ENCODE results near the gene FAM234B. TPM values are rescaled to one million over a fixed set of nuclear protein-coding genes. Genes with fewer than 3 reads are reported as not detected.

Gene FAM234B
- total and polyA plus RNA-seq, 2 experiments from 2014 or later, result 9.5 to 21.1 TPM

DNA sequence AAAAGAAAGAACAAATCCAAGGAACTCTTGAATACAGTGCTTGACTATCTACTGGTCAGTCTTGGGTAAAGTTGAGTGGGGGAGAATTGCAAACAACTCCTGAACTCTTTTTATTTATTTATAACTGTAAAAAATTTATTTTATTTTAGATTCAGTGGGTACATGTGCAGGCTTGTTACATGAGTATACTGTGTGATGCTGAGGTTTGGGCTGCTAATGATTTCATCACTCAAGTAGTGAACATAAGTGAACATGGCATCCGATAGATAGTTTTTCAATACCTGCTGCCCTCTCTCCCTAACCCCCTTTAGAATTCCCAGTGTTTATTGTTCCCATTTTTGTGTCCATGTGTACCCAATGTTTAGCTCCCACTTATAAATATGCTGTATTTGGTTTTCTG is 62.5 kb downstream of the FAM234B start:
- Mint-ChIP-seq H3K27me3 (ENCODE audit: insufficient read depth, low read depth, poor library complexity) (peaks cover 2% of the 10 kb centered on the region), H3K36me3 (ENCODE audit: low read depth) (peaks cover 6% of the 10 kb centered on the region; the same call in 2 of the 3 replicates), H3K4me1 (peaks cover 14% of the 10 kb centered on the region), H3K27ac (no peak overlapping the region), H3K4me3 (no peak overlapping the region), H3K9me3 (peaks cover 11% of the 10 kb centered on the region; the same call in 2 of the 3 replicates)
- no peak for DNase-seq (ENCODE audit: low spot score)
- Histone ChIP-seq H3K79me2 (replicated peaks; ENCODE audit: insufficient read depth) (no peaks in the 10 kb centered on the region), H3K36me3 (ENCODE audit: insufficient read depth) (no peaks in the 10 kb centered on the region), H3K27ac (ENCODE audit: low read depth) (no peak overlapping the region), H3F3A (replicated peaks; ENCODE audit: low read depth) (peaks cover 7% of the 10 kb centered on the region; the same call in 1 of the 2 replicates), H3K4me3 (no peak overlapping the region), H3K9me2 (ENCODE audit: insufficient read depth) (no peaks in the 10 kb centered on the region; the same call in 1 of the 2 replicates), H3K4me1 (ENCODE audit: insufficient read depth) (peaks cover 14% of the 10 kb centered on the region; the same call in 1 of the 2 replicates), H4K20me1 (replicated peaks; ENCODE audit: insufficient read depth) (no peaks in the 10 kb centered on the region), H2AFZ (no peak overlapping the region), H3K27me3 (ENCODE audit: insufficient read depth) (no peaks in the 10 kb centered on the region), H3K4me2 (no peak overlapping the region)
- no peak for ATAC-seq
- TF ChIP-seq CREB1 (CRISPR knock-in tag; IDR thresholded peaks at IDR 0.05; ENCODE audit: low read depth) (no peak), EZH2 (IDR thresholded peaks at IDR 0.05; ENCODE audit: low read depth, unreplicated experiment) (no peak)

DNA sequence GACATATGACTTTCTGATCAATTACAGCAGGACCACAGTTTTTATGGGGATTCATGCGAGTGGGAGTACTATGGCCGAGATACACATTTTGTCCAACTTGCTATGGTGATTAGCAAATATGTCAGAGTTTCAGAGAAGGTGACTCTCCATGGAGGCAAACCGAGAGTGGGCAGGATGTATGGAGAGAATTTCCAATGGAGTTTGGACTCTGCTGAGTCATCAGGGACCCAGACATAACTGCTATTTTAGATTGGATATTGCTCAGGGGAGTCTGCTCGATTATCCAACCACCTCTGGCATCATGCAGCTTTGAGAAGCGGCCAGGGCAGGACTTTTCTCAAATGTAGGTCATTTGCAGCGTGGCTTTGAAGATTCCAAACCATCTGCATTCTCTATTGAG is 68.8 kb downstream of the FAM234B start:
- Mint-ChIP-seq H3K36me3 (ENCODE audit: low read depth) (peaks cover 9% of the 10 kb centered on the region), H3K4me1 (peaks cover 25% of the 10 kb centered on the region), H3K4me3 (no peak overlapping the region), H3K9me3 (peaks cover 18% of the 10 kb centered on the region; the same call in 2 of the 3 replicates), H3K27ac (no peak overlapping the region), H3K27me3 (ENCODE audit: insufficient read depth, low read depth, poor library complexity) (peaks cover 6% of the 10 kb centered on the region)
- H3K4me1 ChIP-seq (ENCODE audit: insufficient read depth), result peaks cover 31% of the 10 kb centered on the region
- DNase-seq (ENCODE audit: low spot score) (no peak), ATAC-seq (no peak)
- no peaks in the 10 kb centered on the region for H3F3A ChIP-seq (replicated peaks; ENCODE audit: low read depth)
- H3K79me2 ChIP-seq (replicated peaks; ENCODE audit: insufficient read depth), result no peaks in the 10 kb centered on the region
- H3K9me2 ChIP-seq (ENCODE audit: insufficient read depth), result no peaks in the 10 kb centered on the region; the same call in 1 of the 2 replicates
- no peak overlapping the region for H3K4me3 ChIP-seq
- H4K20me1 ChIP-seq (replicated peaks; ENCODE audit: insufficient read depth), result no peaks in the 10 kb centered on the region
- no peak overlapping the region for H3K4me2 ChIP-seq
- no peak overlapping the region for H3K27ac ChIP-seq (ENCODE audit: low read depth)
- no peak overlapping the region for H2AFZ ChIP-seq
- TF ChIP-seq EZH2 (IDR thresholded peaks at IDR 0.05; ENCODE audit: low read depth, unreplicated experiment), result no peak
- TF ChIP-seq, protein P1, sequence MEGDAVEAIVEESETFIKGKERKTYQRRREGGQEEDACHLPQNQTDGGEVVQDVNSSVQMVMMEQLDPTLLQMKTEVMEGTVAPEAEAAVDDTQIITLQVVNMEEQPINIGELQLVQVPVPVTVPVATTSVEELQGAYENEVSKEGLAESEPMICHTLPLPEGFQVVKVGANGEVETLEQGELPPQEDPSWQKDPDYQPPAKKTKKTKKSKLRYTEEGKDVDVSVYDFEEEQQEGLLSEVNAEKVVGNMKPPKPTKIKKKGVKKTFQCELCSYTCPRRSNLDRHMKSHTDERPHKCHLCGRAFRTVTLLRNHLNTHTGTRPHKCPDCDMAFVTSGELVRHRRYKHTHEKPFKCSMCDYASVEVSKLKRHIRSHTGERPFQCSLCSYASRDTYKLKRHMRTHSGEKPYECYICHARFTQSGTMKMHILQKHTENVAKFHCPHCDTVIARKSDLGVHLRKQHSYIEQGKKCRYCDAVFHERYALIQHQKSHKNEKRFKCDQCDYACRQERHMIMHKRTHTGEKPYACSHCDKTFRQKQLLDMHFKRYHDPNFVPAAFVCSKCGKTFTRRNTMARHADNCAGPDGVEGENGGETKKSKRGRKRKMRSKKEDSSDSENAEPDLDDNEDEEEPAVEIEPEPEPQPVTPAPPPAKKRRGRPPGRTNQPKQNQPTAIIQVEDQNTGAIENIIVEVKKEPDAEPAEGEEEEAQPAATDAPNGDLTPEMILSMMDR (conservative IDR thresholded peaks at IDR 0.05; ENCODE audit: low read depth in 2 of 2), result no peak
- no peak for TF ChIP-seq STAT1 (IDR thresholded peaks at IDR 0.05; ENCODE audit: unreplicated experiment)
- no peak for TF ChIP-seq POLR2AphosphoS5 (IDR thresholded peaks at IDR 0.05; ENCODE audit: low read depth)
- no peaks in the 10 kb centered on the region for H3K36me3 ChIP-seq (ENCODE audit: insufficient read depth)
- H3K27me3 ChIP-seq (ENCODE audit: insufficient read depth), result no peaks in the 10 kb centered on the region

DNA sequence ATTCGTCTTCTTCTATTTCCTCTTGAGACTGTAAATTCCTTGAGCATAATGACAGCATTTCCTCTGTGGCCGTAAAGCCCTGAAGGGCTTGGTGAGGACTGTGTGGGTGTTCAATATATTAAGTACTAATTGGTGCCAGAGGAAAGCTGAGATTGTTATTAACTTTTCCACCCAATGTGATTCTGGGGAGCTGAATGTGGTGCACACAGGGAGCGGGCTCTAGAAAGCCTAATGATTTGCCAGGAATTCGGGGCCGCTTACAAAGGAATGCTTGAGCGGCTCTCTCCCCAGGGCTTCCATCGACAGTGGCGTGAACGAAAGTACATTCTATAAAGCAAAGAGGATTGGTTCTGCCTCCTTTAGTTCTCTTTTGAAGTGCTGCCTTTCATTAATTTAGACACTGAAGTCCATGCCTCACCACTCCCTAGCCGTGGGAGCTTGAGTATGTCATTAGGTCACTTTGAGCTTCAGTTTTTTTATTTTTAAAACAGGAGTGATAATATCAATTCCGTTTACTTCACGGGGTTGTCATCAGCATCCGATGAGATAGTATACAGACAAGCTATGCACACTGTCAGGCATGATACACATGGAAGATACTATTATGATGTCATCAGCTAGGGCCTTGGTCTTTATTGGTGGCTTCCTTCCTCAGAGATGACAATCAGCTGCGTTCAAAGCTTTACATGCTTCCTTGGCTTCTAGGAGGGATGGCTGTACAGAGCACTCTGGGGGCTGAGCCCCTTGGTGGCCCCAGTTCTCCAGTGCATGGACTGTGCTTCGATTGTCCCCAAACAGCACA is 70.3 kb downstream of the FAM234B start:
- no peak overlapping the region for H3K4me3 Mint-ChIP-seq
- Histone ChIP-seq H3K4me3 (no peak overlapping the region), H3K9me2 (ENCODE audit: insufficient read depth) (no peaks in the 10 kb centered on the region), H2AFZ (no peak overlapping the region), H4K20me1 (replicated peaks; ENCODE audit: insufficient read depth) (no peaks in the 10 kb centered on the region), H3K79me2 (replicated peaks; ENCODE audit: insufficient read depth) (no peaks in the 10 kb centered on the region), H3K27ac (ENCODE audit: low read depth) (no peak overlapping the region), H3F3A (replicated peaks; ENCODE audit: low read depth) (no peaks in the 10 kb centered on the region), H3K4me1 (ENCODE audit: insufficient read depth) (peaks cover 33% of the 10 kb centered on the region), H3K4me2 (no peak overlapping the region), H3K27me3 (ENCODE audit: insufficient read depth) (no peaks in the 10 kb centered on the region), H3K36me3 (ENCODE audit: insufficient read depth) (no peaks in the 10 kb centered on the region)
- peaks cover 6% of the 10 kb centered on the region for H3K27me3 Mint-ChIP-seq (ENCODE audit: insufficient read depth, low read depth, poor library complexity)
- peaks cover 11% of the 10 kb centered on the region; the same call in 2 of the 3 replicates for H3K9me3 Mint-ChIP-seq
- H3K27ac Mint-ChIP-seq, result peak overlapping the region; percentile 70
- peak; percentile 92 for ATAC-seq
- peak; percentile 78 for DNase-seq (ENCODE audit: low spot score)
- no peak for TF ChIP-seq ZNF331 (CRISPR knock-in tag; IDR thresholded peaks at IDR 0.05; ENCODE audit: low read depth)
- no peak for TF ChIP-seq CREB1 (CRISPR knock-in tag; IDR thresholded peaks at IDR 0.05; ENCODE audit: low read depth)
- TF ChIP-seq STAT1 (IDR thresholded peaks at IDR 0.05; ENCODE audit: unreplicated experiment), result no peak
- no peak for TF ChIP-seq NANOG (IDR thresholded peaks at IDR 0.05; ENCODE audit: borderline replicate concordance)
- TF ChIP-seq, protein P2, sequence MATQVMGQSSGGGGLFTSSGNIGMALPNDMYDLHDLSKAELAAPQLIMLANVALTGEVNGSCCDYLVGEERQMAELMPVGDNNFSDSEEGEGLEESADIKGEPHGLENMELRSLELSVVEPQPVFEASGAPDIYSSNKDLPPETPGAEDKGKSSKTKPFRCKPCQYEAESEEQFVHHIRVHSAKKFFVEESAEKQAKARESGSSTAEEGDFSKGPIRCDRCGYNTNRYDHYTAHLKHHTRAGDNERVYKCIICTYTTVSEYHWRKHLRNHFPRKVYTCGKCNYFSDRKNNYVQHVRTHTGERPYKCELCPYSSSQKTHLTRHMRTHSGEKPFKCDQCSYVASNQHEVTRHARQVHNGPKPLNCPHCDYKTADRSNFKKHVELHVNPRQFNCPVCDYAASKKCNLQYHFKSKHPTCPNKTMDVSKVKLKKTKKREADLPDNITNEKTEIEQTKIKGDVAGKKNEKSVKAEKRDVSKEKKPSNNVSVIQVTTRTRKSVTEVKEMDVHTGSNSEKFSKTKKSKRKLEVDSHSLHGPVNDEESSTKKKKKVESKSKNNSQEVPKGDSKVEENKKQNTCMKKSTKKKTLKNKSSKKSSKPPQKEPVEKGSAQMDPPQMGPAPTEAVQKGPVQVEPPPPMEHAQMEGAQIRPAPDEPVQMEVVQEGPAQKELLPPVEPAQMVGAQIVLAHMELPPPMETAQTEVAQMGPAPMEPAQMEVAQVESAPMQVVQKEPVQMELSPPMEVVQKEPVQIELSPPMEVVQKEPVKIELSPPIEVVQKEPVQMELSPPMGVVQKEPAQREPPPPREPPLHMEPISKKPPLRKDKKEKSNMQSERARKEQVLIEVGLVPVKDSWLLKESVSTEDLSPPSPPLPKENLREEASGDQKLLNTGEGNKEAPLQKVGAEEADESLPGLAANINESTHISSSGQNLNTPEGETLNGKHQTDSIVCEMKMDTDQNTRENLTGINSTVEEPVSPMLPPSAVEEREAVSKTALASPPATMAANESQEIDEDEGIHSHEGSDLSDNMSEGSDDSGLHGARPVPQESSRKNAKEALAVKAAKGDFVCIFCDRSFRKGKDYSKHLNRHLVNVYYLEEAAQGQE (IDR thresholded peaks at IDR 0.05; ENCODE audit: unreplicated experiment), result no peak
- no peak for TF ChIP-seq EZH2 (IDR thresholded peaks at IDR 0.05; ENCODE audit: low read depth, unreplicated experiment)
- peaks cover 3% of the 10 kb centered on the region for H3K36me3 Mint-ChIP-seq (ENCODE audit: low read depth)
- H3K4me1 Mint-ChIP-seq, result peaks cover 25% of the 10 kb centered on the region

All from GM23338 (cell line).